T1000 (cell line): ENCODE results near the gene GPR45.

Source experiments
- DNase-seq: peaks from one replicate; lab custom pipeline; 2025; ENCODE audit warnings: mixed read lengths; lab: John Stamatoyannopoulos, UW

The GPR45 gene

DNA sequence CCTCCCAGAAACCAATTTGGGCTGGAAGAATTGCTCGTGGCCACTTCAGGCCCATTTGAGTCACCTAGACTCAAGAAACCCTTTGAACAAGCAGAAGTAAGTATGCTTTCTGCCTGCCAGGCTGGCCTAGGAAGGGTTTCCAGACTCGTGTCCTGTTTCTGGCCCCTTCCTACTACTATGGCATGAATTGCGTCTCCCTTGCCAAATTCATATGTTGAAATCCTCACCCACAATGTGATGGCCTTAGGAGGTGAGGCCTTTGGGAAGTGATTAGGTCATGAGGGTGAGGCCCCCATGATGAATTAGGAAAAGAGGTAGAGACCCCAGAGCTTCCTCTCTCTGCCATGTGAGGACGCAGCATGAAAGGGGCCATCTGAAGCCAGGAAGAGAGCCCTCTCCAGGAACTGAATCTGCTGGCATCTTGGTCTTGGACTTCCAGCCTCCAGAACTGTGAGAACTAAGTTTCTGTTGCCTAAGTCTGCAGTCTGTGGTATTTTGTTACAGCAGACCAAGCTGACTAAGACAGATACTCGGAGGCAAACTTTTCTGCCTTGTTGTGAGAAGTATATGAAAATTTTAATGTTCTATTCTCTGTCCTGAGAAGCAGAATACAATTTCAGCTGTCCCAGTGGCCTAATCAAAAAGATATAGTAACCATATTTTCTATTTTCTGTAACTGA lies 13.1 kb downstream of the GPR45 start:
- no peak for DNase-seq

DNA sequence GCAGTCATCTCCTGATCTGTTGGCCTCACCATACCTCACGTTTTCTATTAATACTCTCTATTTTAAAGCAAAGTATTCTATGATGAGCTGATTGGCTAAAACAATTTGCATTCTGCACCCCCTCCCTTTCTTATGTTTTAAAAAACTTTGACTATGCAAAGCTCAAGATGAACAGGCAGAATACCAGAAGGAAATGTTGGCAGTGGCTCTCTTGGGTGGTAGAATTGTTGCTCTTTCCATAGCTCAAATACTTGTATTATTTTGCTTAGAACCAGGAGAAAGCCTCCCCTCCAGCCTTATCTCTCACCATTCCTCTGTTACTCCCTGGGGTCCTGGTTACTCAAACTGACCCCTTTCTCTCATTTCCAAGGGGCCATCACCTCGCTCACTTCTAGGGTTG lies 14.4 kb downstream of the GPR45 start:
- DNase-seq: no peak

- no peak for DNase-seq
Measured at GRCh38 chr2:105256431-105257047, 15.0 kb downstream of the GPR45 start.

DNA sequence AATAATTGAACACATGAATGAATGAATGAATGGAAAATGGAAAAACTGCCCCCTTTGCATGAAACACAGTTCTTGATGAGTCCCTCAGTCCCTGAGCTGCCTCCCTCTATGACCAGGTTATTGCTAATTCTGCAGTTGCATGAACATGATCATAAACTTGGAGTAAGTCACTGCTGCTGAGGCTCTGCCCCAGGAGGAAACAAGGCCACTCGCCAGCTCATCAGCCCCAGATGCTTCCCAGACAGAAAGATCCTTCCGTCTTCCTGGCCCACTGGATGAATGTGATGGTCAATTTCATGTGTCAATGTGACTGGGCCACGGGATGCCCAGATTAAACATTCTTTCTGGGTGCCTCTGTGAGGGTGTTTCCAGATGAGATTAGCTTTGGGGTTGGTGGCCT lies 16.4 kb downstream of the GPR45 start:
- no peak for DNase-seq

GRCh38 chr2:105258835-105259350 lies 17.4 kb downstream of the GPR45 start:
- DNase-seq: no peak

- DNase-seq: peak; percentile 11
Measured at GRCh38 chr2:105261061-105261460, 19.5 kb downstream of the GPR45 start.

GRCh38 chr2:105262651-105263091 lies 21.1 kb downstream of the GPR45 start:
- no peak for DNase-seq

DNA sequence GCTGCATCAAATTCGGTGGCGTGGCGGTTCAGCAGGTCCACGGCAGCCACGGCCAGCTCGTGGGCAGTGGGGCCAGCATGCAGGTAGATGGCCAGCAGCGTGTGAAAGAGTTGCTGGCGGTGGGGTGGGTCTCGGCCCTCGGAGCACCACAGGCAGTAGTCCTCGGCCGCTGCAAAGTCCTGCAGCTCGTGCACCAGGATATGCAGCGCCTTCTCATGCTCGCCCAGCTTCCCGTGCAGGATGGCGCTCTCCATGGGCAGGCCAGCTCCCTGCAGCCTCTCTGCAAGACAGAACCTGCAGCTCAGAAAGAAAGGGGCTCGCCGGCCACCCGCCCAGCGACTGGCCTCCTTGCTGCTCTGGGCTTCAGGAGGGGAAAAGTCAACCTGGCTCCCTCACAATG lies 27.9 kb downstream of the GPR45 start:
- DNase-seq: no peak

DNA sequence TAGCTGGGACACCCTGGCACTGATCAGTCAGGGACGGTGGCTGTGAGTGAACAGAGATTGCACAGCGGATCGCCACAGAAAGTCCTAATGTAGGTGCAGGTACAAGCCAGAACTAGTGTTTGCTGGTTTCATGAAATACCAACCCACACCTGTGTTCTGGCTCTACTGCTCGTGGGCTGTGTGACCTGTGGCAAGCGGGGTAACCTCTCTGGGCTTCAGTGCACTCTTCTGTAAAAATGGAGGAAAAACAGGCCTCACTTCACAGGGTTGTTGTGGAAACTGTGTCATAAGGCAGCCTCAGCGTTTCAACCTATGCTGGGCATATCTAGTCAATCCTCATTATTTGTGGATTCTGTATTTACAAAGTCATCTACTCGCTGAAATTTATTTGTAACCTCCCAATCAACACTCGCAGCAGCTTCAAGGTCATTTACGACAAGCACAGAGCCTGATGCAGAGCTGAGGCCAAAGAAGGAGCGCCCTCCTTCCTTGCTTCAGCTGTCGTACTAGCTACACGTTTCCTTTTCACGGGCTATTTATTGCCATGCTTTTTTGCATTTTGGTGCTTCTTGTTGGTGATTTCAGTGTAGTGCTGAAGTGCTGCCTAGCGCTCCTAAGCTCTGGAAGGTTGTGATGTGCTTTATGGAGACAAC lies 30.0 kb downstream of the GPR45 start:
- DNase-seq: no peak

DNA sequence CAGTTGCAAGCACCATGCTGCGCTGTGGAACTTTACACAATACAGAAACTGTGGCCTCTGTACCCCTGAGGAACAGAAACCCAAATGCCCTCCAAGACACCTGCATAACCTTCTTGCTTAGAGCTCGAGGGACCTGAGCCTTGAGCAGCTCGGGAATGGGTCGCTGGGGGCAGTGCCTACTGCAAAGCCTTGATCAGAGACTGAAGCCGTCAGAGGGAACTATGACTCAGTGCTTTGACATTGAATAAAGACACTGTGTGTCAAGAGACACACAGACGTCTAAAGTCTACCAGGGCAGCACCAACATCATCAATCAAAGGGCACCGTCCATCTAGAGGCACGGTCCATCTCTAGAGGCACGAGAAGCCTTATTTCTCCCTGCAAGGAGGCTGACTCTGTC lies 30.6 kb downstream of the GPR45 start:
- no peak for DNase-seq

DNA sequence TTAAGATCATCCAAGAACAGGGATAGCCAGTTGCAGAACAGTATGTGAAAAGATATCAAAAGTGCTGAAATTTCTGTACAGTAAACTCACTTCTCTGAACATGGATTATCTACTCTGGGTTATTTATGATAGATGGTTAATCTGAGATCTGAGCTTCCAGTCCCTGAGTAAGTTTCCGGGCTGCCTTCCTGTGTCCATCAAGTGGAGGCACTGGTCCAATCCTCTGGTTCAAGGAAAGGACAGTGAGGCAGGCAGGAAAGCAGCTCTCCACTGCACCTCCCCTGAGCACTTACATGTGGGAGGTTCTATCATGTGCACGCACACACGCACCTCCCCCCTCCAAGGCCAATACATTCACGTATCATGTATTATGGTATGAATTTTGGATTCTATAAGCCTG lies 32.5 kb downstream of the GPR45 start:
- no peak for DNase-seq

- no peak for DNase-seq
Measured at GRCh38 chr2:105278654-105279053, 37.1 kb downstream of the GPR45 start.

DNA sequence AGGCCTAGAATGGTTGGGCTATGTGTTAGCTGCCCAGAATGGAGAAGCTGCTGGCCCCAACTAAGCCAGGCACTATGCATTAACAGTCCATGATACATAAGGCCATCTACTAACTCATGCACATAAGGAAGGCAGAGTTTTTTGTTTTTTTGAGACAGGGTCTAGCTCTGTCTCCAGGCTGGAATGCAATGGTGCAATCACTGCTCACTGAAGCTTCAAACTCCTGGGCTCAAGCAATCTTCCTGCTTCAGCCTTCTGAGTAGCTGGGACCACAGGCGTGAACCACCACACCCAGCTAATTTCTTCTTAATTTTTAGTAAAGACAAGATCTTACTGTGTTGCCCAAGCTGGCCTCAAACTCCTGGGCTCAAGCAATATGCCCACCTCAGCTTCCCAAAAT lies 37.6 kb downstream of the GPR45 start:
- no peak for DNase-seq

DNA sequence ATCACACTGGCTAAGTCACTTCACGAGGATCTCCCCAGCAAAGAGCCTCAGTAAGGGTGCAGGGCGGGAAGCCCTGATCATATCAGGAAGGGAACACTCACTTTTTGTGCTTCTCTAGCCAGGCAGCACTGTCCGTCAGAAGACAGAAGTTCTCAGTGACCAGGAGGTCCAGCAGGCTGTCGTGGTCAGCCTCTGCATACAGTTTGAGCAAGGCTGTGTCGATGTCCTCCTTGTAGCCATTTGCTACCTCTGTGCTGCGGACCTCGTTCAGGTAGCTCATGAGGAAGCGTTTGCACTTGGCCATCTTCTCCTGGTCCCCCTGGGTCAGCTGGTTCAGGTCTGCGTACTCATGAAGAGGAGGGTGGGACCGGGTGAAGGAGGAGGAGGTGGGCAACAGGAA lies 38.7 kb downstream of the GPR45 start:
- no peak for DNase-seq

DNA sequence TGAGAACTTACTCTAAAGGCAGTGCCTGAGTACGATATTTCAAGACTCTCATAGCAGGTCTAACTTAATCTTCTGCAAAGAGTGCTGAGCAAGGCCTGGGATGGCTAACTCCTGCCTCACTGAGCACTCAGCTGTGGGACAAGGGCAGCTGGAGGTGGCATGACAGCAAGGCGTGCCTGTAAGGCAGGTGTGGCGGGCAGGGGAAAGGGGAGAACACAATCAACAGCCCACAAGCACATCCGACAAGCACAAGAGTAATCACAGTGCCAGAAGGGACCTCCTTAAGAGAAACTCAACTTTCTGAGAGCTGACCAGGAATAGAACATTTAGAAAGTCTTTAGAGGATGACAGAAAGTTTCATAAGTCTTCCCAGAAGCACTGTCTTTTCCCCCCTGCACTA lies 42.0 kb downstream of the GPR45 start:
- DNase-seq: no peak

DNA sequence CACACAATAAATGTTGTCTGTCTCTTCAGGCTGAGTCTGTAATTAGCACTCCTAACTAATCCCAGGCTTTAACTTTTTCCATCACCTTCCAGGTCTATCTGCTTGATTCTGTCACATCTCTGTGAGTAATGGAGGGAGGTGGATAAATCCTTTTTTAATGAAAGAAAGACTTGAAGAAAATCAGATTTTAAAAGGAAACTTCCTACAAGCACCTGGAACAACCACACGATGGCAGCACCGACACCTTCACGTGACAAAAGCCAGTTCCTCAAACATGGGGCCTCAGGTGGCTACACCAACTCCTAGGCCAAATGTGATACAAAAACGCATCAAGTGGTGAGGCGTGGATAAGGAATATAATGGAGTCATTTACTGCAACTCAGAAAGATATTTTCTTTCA lies 46.1 kb downstream of the GPR45 start:
- no peak for DNase-seq

DNA sequence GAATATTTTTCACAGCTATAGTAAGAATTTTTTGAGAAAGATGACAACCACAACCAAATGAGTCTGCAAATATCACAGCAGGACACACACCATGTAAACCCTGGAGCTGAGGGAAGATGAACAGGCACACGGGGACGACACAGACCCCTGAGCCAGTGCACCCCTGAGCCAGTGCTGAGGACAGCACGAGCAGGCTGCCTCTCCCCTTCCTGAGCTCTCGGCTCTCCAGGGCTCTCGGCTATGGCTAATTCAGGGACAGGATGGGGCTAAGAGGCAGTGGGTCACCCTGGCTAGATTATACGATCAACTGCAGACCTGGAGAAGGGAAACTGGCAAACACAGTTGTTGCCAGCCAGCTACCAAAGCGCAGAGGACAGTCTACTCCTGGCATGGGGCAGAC lies 46.6 kb downstream of the GPR45 start:
- DNase-seq: no peak

- no peak for DNase-seq
Measured at GRCh38 chr2:105290981-105291660, 49.6 kb downstream of the GPR45 start.

DNA sequence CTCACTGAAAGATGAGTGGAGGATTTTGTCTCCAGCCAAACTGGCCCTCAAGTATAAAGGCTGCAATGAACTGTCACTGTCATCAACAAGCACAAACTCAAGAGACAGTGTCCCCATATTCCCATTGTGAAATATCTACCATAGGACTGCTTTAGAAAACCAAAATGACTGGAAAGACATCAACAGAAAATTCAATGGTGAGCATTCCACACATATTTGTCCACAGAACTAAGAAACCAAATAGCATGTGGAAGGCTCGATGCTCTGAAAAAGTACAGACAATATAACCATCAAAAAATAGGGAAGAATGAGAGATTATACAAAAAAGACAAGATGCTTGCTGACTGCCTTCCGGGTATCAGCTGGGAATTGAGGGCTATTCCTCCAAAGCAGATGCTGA lies 50.4 kb downstream of the GPR45 start:
- DNase-seq: no peak
